HPDE6-E6E7 (cell line): ENCODE data around the gene MT1G.
A peak's percentile ranks its signal among the peaks of the same experiment; 100 is the strongest.
"Not testable (repeated sequence)": the region's sequence is repeated elsewhere in the genome, so short reads cannot be mapped to it uniquely, and the experiment has no call there.

Experiments used
- DNase-seq: peaks from one replicate; pipeline ENCODE4 v3.0.0; 2011; ENCODE audit warnings: missing footprints; ENCODE audit errors: extremely low spot score

Gene MT1G

DNA sequence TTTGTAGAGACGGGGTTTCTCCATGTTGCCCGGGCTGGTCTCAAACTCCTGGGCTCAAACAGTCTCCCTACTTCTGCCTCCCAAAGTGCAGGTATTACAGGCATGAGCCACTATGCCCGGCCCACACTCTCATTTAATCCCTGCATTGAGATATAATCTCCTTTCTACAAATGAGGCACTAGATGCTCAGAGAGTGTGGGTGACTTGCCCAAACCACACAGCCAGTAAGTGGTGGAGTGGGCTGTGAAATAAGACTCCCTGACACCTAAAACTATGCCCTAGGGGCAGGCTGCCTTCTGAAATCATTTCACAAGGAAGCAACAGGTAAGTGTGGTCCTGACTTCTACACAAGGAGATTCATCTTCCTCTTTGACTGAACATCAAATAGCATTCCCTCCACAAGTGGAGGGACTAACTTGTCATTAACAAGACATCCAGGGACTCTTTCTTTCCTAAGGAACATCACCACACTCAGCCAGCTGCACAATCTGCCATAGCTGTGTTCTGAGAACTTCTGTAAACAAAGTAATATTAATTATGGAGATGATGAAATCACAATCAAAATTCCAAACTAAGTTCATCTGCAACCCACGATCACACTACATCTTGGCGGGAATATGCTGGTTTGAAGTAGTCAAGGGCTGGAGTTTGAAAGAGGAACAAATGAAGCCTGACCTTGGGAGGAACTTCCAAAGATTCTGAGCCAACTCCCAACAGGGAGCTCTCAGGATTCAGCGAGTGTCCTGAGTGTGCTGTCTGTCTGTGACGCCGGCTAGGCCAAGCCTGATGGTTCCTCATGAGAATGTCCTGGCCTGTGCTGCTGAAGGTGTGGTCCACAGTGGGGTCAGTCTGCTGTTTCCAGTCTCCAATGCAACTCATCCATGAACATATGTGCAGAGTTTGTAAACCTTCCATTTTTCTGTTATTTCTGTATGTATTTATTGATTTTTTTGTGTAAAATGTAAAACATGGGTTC is 2.3 kb downstream of the MT1G start:
- not testable (repeated sequence) for DNase-seq

DNA sequence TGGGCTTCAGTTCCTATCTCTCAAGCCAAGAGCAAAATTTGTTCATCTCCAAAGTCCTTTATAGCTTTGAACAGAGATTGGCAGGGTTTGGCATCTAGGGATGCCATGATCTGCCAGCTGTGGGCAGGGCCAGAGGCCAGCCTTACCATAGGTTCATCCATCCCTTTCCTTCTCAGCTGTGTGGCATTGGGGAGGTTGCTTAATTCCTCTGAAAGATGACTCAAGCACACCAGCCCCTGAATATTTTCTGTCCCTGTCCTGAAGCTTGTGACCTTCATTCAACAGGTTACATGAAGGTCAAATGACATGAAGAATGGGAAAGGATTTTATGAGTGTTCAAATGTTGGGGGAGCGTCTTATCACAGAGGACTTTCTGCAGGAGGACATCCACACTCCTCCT is 3.4 kb downstream of the MT1G start:
- no peak for DNase-seq

DNA sequence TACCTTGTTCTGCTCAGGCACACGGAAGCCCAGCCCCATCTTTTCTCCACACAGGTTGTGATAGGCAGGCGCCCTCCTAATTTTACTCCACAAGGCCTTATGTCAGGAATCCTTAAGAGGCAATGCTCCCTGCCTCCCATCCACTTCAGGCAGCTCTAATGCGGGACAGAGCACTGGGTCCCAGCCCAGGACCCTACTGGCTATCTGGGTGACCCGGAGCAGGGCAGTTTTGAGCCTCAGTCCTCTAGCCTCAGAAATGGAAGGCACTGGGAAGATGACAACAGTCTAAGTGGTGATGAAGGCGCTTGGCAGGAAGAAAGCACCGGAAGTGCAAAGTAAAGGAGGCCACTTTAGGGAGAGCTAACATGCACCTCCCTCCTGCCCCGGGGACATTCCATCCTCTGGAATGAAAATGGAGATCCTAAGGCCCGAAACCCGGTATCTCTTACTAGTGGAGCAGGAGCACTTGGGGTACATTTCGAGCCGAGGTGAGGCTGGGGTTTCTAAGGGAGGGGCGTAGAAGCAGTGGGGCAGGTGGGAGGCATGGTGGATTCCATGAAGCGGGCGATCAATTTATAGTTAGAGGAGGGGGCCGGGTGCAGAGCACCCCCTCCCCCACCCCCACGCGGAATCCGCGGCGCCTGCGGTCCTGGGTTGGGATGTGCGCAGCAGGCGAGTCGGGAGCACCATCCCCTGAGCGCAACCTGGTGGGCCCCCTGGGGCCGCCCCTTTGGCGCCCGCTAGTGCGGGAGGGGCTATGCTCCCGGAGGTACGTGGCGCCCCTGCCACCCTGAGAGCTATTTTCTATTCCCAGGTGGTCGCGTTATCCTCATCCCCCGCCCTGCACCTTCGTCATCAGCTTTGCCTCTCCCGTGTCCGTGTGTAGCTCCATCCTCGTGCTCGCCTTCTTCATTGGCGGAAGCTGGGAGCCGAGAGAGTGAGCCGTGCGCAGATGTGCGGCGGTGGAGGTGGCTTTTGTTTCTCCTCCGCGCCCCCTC is 5.2 kb downstream of the MT1G start:
- no peak for DNase-seq

DNA sequence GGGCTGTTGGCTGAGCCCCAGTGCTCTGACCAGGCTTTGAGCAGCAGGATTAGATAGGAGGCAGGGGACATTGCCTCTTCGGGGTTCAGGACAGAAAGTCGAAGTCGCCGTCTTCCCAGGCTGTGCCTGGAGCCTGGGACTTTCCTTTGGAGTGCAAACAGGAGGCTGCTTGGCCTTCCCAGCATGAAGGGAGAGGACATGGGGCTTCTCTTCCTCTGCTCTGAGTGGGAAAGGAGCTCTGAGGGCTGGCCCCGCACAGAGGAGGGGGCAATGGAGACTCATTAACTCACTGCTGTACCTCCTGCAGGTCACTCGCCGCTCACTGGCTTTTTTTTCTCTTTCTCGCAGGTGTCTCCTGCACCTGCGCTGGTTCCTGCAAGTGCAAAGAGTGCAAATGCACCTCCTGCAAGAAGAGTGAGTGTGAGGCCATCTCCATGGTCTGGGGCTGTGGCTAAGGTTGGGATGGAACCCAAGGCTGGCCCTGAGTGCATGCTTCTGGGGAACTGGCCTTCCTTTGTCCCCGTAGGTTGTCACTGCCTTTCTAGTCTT is 9.5 kb downstream of the MT1G start:
- DNase-seq, result no peak

DNA sequence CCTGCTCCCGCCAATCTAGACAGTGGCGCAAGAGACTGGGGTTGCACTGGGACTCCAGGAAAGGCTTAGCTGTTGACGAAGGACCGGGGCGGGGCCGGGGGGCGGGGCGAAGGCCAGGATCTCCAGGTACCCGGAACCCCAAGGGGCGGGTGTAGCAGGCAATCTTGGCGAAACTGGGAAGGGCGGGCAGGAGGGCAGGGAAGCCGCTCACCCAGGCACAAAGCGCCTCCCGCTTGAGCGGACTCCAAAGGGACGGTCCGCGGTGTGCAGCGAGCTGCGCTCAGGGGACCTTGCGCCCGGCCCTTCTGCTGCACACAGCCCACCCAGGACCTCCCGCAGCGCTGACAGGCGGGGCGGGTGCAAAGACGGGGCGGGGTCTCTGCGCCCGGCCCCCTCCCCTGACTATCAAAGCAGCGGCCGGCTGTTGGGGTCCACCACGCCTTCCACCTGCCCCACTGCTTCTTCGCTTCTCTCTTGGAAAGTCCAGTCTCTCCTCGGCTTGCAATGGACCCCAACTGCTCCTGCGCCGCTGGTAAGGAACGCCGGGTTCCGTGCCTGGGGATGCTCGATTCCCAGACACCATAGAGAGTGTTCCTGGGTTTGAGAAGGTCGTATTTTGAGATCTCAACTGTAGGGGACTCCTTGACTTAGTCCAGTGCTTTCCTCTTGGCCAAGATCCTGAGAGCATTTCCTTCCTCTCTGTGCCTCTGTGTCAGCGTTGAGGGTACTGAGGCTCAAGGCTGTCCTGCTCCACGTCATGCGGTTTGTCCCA is 10.1 kb downstream of the MT1G start, which contains the start of gene MT1F:
MT1F (plus strand) TSS at position 405 of the 772 bp plus-strand sequence; CDS start at position 505, 100 bp downstream.
- peak; percentile 94 for DNase-seq

DNA sequence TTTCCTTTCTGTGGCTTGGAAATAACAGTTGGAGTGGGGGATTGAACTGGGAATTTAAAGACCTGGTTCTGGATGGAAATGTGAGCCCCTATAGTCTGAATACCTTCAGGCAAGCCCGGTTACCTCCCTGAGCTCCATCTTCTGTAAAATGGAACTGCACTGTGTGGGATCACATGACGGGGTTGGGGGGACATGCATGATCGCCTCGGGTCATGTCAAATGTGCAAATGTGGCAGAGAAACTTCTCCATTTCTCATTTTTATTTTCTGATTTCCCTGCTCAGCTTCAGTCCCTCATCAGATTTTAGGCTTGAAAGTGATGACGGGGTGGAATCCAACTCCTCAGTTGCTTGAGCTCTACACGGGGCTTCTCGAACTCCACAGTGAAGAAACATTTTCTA is 14.6 kb downstream of the MT1G start:
- no peak for DNase-seq

DNA sequence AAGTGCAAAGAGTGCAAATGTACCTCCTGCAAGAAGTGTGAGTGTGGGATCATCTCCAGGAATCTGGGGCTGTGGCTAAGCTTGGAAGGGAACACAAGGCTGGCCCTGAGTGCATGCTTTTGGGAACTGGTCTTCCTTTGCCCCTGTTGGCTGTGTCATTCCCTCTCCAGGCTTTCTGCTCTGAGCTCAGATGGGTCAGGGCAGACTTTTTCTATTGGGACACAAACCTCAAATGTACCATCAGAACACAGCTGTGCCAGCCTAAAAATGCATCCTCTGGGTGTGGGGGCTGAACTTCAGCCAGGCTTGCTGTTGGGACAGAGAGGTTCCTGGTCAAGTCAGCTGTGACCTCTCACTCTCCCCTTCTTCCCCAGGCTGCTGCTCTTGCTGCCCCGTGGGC is 15.3 kb downstream of the MT1G start:
- no peak for DNase-seq

DNA sequence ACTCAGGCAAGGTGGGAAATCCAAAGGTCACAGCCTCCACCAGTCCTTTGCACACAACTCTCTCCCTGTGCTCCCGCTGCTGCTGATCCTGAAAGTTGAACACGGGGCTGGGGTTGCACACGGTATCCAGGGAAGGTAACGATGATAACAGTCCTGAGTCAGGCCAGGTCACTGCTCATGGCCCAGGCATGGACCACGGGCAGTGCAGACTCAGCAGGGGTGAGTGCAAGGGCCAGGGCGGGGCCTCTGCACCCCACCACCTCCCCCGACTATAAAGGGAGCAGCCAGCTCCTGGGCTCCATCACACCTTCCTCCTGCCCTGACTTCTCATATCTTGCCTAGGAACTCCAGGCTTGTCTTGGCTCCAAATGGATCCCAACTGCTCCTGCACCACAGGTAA is 16.3 kb downstream of the MT1G start, which contains the start of gene MT1B:
MT1B (plus strand) TSS at position 301 of the 400 bp plus-strand sequence; CDS start at position 369, 68 bp downstream.
- no peak for DNase-seq

DNA sequence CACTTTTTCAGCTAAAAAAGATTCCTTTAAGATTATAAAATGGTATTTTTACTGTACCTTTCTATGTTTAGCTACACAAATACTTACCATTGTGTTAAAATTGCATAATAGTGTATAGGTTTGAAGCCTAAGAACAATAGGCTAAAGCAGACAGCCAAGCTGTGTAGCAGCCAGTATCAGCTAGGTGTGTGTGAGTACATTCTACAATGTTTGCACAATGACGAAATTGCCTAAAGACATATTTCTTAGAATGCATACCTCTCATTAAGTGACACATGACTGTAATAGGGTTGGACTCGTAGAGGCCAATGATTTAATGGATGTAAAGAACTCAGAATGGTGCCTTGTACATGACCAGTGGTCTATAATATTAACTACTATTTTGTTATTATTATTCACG is 18.0 kb downstream of the MT1G start:
- DNase-seq, result peak; percentile 60

DNA sequence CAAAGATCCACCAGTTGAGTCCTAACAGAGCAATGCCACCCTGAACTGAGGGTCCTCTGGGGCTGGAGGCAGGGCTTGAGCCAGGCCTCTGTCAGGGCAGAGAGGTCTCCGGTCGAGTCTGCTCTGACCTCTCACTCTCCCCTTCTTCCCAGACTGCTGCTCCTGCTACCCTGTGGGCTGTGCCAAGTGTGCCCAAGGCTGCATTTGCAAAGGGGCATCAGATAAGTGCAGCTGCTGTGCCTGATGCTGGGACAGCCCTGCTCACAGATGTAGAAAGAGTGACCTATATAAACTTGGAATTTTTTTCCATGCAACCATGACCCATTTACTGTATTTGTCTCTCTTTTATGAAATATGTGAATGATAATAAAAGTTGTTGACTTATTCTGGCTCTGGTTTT is 18.6 kb downstream of the MT1G start:
- no peak for DNase-seq

DNA sequence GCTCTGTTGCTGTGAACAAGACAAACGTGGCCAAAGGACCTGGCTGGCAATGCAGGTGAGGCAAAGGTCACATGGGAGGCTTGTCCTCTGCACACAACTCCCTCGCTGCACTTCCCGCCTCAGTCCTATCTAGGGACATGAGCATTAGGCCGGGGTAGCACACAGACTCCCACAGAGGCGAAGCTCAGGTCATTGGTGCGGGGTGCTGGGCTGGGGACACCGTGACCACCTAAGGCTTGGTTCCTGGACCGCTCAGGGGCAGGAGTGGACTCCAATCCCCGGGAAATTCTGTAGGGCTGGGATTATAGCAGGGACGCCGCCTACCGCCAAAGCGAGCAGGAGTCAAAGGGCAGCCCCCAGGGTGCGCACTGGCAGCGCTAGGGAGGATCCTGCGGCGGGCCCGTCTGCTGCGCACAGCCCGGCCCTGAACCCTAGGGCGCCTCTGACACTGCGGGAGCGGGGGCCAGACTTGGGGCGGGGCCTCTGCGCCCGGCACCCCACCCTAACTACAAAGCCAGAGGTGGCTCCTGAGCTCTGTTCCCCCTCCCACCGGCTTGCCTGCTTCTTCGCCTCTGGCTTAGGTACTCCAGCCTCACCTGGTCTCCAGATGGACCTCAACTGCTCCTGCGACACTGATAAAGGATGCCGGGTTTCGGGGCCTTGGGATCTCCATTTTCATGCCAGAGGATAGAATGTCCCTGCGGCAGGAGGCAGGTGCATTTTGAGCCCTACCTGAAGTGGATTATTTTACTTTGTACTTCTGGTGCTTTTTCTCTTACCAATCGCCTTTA is 20.0 kb downstream of the MT1G start:
- no peak for DNase-seq

DNA sequence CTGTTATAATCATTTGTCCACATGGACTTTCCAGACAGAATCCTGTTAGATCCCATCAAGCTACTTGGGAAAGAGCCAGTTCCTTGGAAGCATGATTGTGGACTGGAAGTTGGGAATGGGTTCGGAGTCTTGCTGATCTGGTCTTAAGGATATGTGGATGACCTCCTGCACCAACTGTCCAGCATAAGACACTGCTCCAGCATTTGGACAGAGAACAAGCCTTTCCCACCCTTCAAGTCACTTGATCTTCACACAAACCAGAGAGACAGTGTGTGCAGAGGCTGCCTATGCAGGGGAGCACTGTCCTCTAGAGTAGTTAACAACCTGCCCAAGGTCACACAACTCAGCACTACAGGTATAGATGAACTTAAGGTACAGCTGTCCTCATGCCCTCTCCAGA is 22.0 kb downstream of the MT1G start:
- DNase-seq, result no peak

DNA sequence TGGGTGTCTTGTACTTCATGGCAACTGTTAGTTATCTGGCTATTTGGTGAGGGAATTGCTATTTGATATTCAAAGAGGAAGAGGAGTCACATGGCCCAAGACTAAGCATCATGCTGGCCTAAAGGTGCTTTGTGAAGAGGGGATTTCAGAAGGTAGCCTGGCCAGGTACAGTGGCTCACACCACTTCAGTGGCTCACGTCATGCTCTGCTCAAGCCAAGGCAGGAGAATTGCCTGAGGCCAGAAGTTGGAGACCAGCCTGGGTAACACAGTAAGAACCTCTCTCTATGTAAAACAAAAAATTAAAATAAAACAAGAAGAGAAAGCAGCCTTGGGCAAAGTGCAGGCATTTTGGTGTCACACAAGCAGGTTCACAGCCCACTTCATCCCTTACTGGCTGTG is 22.6 kb downstream of the MT1G start:
- no peak for DNase-seq

DNA sequence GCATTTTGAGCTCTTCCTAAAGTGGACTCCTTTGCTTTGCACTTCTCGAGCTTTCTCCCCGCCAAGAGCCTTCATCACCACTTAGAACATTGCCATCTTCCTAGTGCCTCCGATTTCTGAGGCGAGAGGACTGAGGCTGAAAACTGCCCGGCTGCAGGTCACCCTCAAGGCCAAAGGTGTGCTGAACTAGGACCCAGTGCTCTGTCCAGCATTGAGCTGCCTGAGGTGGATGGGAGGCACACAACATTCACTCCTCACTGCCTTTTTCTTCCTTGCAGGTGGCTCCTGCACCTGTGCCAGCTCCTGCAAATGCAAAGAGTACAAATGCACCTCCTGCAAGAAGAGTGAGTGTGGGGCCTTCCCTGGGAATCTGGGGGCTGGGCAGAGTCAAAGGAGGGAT is 24.0 kb downstream of the MT1G start:
- no peak for DNase-seq

DNA sequence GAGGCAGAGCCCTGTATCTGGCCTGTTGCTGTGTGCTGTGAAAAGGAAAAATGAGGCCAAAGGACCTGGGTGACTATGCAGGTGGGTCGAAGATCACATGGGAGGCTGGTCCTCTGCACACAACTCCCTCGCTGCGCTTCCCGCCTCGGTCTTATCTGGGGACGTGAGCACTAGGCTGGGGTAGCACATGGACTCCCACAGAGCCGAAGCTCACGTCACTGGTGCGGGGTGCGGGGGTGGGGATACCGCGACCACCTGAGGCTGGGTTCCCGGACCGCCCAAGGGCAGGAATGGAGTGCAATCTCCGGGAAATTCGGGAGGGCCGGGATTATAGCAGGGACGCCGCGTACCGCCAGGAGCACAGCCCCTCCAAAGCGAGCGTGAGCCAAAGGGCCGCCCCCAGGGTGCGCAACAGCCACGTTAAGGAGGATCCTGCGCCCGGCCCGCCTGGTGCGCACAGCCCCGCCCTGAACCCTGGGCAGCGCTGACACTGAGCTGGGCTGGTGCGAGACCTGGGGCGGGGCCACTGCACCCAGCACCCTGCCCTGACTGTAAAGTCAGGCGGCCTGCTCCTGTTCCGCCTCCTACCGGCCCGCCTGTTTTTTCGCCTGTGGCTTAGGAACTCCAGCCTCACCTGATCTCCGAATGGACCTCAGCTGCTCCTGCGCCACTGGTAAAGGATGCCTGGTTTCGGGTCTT is 24.6 kb downstream of the MT1G start:
- peak; percentile 79 for DNase-seq

DNA sequence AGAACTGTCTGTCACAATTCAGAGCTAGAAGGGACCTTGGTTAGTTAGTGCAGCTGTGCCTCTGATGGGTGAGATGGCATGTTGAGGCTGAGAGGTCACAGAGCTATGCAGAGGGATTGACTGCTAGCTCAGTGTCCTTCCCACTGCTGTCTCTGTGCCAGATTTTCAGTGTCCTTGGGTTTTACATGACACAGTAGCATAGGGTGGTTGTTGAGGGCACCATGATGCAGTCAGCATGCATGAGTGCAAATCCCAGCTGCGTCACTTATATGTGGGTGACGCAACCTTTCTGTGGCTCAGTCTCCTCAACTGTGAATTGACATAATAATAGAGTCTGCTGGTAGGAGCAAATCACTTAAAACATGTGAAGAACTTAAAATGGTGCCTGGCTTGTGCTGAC is 26.7 kb downstream of the MT1G start:
- no peak for DNase-seq

DNA sequence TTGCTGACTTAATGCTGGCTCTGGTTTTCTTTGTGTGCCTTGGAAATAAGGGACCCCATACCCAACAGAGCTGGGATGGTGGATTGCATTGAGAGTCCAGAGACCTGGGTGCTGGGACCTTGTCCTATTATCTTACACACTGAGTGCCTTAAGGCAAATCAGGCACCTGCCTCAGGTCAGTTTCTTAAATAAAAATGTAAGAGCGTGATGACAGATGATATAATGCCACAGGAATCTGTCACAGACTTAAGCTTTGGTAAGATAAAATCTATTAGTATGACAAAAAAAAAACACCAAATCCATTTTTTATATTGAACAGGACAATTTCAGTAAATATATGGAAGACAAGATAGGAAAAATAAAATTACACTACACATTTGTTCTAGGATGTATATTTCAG is 27.8 kb downstream of the MT1G start:
- DNase-seq, result no peak

DNA sequence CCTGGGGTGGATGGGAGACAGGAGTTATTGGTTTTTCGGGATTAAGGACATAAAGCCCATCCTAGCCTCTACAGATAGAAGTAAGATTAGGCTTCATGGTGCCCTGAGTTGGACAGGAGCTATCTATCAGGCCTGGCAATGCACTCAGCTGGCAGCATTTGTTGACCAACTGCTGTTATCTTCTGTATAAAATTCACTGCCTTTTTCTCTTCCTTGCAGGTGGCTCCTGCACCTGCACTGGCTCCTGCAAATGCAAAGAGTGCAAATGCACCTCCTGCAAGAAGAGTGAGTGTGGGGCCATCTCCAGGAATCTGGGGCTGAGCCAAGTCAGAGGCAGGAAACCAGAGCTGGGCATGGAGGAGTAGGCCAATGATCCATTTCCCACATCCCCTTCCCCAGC is 28.8 kb downstream of the MT1G start:
- no peak for DNase-seq
